NCI-H1694 (cell line): ENCODE results near the gene GSTO1.
"Not testable (repeated sequence)": the region's sequence is repeated elsewhere in the genome, so short reads cannot be mapped to it uniquely, and the experiment has no call there.

ENCODE experiments used
- DNase-seq: peaks from one replicate; lab custom pipeline; 2025; lab: John Stamatoyannopoulos, UW

The GSTO1 gene

DNA sequence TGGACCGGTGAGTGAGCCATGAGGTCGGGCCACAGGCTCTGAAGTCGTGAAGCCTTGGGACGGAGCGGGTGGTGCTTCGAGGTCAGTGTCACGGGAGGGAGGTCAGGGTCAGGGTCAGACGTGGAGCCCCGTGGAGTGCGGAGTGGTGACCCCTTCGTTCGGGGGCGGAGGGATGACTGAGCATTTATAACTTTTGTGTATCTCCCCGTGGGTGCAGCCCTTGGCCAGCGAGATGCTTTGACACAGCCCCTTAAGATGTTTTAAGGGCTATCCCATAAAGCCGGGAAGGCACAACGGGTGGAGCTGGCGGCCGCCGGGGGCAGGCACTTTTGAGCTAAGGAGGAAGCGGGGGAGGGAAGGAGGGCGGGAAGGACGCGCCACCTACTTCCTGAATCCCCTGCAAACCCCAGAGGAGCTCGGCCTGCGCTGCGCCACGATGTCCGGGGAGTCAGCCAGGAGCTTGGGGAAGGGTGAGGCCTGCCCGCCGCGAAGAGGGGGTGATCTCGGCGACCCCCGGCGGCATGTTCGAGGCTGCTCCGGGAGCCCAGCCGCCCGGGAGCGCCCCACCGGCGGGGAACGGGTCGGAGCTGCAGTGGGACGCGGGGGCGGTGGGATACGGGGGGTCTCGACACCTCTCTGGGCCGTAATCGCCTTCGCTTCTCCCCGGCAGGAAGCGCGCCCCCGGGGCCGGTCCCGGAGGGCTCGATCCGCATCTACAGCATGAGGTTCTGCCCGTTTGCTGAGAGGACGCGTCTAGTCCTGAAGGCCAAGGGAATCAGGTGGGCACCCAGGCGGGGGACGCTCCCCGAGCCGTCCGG lies at the start of gene GSTO1:
GSTO1 (plus strand) TSS at position 400 of the 818 bp plus-strand sequence; CDS start at position 437, 37 bp downstream.
- no peak for DNase-seq

DNA sequence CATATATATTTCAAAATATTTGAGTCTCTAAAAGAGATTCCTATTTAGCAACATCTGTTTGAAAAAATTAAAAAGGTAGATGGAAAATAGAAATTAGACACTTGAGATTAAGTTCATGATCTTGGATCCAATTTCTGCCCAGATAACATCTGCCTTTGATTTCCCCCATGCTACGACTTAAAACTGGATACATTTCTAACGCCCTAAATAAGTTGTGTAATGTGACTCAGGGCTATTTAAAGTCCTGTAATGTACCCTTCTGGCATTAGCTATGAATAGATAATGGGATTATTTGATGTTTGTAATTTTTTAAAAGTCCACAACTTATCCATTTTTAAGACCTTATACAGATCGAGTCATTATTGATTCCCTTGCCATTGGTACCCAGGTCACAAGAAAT lies 46.0 kb upstream of the GSTO1 start:
- DNase-seq = no peak

DNA sequence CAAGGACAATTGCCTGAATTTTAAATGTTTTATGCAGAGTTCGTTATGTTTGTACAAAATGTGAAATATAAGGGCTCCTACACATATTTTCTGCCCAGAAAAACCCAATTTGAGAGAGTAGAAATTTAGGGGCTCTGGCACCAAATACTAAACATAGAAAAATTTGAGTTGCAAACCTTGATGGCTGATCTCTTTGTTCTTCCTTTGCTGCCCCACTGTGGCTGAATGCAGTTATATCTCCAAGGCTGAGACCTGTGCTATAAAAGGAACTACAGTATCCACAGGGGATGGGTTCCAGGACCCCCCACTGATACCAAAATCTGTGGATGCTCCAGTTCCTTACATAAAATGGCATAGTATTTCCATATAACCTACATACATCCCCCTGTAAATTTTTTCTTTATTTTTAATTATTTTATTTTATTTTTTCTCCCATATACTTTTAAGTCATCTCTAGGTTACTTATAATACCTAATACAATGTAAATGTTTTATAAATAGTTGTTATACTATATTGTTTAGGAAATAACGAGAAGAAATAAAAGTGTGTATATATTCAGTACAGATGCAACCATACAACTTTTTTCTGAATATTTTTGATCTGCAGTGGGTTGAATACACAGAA lies 45.0 kb upstream of the GSTO1 start:
- DNase-seq = peak; percentile 43

DNA sequence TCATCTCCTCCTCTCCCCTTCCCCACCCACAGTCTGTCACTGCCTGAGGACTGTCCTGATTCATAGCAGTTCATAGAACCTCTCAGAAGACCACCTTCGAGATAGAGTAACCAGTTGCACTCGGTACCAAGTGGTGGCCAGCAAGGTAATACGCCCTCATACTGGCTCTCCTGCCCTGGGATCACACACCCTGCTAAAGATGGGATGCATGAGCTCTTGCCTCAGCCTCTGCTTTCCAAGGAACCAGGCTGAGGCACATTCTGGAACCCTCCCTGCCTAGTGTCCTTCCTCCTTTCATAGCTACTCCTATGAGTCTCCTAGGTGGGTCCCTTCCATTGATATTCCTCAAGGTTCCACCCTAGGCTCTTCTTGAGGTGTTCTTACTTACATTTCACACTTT lies 38.1 kb upstream of the GSTO1 start:
- no peak for DNase-seq

DNA sequence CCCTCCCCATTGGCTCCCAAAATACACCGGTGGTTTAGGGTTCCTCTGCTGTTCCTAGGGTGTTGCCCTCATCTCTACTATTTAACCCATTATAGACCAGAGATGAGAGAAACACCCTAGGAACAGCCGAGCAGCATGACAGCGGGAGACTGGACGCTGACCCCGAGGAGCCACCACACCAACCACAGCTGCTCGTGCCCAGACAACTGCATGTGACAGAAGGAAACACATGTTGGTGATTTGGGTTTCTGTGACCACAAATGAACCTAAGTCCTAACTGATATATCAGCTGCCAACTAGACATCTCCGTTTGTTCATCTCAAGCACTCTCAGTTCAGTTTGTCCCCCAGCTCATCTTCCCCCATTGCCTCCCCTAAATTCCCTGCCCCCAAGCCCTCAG lies 35.9 kb upstream of the GSTO1 start:
- DNase-seq = no peak

DNA sequence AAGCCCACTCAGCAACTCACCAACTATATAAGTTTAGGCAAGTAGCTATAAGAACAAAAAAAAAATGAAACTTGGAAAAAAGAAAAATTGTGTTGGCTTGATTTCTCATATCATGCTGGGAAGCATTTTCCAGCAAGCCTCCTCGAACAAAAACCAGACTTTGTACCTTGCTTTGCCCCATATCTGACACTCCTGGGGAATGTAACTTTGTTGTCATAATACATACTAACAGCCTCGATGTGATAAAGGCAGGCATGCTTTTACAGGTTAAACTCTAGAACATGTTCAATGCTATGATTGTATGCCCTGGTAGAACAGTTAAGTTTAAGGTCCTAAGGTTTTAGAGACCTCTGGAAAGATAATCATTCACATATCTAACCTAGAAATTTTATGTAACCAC lies 34.2 kb upstream of the GSTO1 start:
- no peak for DNase-seq

DNA sequence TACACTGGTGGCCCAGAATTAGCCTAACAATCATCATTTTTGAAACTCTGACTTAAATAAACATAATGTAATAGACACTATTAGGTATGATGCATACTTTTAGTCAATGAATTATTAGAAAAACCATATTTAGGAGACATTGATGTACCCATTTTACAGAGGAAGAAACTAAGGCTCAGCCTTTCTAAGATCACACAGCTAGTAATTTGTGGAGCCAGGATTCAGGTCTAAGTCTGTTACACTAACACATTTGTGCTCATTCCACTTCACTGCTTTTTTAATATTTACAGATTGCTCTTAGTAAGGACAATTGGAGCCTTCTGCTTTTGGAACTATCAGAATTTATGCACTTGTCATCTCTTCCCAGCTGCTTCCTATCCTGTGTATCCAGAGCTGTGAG lies 31.4 kb upstream of the GSTO1 start:
- DNase-seq = no peak

DNA sequence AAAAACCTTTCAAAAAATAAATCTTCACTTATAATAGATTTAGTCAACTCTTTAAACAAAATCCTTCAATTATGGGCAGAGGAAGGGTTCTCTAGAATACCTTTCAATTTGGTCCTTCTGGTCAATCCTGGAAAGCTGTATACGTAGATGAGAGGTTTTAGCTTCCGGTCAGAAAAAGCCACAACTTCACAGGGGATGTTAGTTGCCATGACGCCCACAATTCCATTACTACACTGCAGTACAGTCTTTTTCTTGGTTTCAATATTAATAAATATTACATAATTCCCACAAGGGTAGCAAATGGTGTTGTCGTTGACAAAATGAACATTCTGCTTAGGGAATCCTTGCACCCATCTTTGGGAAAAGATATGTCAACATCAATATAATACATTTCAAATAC lies 24.2 kb upstream of the GSTO1 start:
- DNase-seq = no peak

DNA sequence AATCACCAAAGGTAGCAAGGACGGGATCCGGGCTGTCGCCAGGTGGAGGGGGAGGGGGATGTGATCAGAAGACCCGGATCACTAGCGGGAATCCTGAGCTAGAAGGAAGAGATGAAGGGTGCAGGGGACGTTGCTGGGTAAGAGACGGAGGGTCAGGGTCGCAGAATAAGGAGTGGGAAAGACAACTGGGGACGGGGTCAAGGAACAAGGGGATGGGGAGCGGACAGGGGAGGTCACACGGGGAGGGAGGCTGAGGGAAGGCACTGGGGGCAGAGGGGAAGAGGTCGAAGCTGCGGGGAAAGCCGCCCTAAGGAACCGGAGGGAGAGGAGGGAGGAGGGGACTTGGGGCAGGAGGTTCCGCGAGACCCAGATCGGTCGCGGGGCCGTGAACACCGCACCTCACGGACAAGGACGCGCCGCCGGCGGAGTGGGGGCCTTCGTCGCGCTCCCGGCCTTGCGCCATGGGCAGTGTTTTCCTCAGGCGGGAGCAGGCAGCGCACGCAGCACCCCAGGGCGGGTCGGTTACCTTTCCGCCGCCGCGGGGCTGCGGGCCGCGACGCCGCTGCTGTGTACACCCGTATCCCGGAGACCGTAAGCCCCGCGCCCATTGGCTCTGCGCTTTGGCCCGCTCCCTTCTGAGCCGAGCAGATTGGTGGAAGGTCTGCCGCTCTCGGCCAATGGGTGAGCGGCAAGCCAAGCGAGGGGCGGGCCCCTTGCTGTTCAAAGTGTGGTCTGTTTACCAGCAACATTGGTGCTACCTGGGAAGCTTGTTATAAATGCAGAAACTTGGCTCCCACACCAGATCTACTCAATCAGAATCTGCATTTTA lies 22.7 kb upstream of the GSTO1 start, which contains the start of gene CFAP43:
CFAP43 (minus strand) TSS at position 581 of the 829 bp plus-strand sequence; CDS start at position 463, 118 bp downstream.
- DNase-seq = peak; percentile 84

DNA sequence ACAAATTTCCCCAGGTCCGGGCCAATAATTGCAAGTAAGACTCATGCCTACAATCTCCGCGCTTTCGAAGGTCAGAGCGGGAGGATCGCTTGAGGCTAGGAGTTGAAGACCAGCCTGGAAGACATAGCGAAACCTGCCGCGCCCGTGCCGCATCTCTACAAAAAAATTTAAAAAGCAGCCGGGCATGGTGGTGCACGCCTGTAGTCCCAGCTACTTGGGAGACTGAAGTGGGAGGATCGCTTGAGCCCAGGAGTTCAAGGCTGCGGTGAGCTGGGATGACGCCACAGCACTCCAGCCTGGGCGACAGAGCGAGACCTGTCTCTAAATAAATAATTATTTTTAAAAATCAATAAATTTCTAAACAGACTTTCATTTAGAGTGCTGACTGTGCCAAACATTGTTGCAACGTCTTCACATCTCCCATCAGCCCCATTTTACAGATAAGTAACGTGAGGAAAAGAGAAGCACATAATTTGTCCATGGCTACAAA lies 22.0 kb upstream of the GSTO1 start:
- DNase-seq = no peak

DNA sequence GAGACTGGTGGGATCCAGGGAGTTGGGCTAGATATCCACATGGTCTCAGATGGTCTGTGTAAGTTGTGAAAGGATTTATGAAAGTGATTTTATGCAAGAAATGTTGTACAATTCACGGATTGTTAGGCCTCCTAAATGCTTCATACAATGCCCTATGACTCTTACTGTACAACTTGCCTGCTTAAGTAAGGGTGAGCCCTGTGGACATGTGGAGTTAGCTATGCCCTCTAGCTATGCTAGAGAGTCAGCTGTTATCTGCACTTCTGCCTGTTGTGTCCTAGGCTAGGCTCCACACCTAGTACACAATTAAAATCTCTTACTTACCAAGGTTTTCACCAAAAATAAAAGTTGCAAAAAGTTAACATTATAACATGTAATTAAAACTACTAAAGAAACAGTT lies 20.9 kb upstream of the GSTO1 start:
- no peak for DNase-seq

DNA sequence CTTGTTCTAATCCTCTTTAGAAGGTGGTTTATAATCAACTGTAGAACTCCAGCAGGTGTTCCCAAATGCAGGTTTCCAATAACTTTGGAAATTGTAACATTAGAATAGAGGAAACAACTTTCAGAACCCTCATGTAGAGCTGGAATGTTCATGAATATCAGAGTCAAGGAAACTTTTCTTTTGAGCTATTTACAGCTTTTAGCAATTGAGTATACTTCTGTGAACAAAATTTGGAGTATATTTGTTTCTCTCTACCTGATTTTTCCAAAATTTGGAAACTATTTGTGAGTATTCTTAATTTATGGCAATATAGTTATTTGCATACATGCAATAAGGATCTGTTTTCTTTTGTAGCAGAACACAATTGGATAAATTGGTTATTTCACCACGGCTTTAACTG lies 19.8 kb upstream of the GSTO1 start:
- DNase-seq = no peak

DNA sequence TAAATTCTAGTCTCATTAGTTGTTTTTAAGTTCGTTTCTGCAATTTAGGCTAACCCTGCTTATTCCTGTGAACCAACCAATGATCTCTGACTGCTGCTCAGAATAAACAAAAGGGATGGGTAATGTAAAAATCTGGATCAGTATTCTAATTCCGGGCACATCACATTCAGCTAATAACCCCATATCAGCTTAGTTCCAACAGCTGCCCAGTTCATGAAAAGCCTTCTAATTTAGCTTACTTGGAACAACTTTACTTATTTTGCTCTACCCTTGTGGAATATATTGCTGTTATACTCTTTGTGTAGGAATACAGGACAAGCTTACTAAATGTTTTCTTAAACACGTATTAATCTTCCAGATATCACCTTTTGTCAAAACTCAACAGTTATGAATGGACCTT lies 18.9 kb upstream of the GSTO1 start:
- DNase-seq = no peak

DNA sequence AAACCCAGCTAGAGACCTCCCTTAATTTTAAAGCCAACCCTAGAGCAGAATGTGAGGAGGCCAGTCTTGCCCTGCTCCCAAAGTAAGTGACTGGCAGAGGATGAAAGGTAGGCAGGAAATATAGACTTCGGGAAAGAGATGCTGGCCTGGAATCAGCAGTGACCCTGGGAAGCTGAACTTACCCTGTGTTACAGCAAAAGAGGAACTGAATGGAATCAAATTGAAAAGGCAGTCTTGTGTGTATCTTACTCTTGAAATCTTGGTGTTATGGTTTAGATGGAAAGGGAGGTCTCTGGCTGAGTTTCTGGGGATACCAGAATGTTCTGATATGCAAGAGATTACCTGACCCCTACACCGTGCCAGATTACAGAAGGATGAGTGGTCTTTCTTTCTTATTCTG lies 14.6 kb upstream of the GSTO1 start:
- no peak for DNase-seq

DNA sequence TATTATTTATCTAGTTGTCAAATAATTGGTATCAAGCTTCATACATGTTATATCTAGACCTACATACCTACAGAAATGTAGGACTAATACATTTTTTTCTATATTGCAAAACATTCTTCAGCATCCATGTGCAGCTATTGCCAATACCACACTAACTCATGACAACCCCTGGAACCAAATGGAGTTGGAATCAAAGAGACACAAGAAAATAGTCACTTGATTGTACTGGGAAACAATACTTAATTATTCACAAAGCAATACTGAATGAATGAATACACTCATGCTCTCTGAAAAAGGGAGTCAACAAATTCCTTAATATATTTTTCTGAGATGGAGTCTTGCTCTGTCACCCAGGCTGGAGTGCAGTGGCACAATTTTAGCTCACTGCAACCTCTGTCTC lies 12.1 kb upstream of the GSTO1 start:
- DNase-seq = no peak

DNA sequence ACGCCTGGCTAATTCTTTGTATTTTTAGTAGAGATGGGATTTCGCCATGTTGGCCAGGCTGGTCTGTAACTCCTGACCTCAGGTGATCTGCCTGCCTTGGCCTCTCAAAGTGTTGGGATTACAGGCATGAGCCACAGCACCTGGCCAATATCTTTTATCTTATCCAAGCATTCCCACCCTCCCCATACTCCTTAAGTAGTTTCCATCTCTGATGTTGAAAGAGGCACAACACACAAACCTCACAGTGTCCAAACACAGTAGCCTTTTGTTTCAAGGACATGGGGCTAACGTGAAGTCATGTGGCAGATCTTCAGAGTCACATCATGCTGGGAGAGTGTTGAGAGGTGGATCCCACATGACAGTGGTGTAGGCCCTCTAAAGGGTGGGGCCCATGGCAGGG lies 11.7 kb upstream of the GSTO1 start:
- DNase-seq = not testable (repeated sequence)

DNA sequence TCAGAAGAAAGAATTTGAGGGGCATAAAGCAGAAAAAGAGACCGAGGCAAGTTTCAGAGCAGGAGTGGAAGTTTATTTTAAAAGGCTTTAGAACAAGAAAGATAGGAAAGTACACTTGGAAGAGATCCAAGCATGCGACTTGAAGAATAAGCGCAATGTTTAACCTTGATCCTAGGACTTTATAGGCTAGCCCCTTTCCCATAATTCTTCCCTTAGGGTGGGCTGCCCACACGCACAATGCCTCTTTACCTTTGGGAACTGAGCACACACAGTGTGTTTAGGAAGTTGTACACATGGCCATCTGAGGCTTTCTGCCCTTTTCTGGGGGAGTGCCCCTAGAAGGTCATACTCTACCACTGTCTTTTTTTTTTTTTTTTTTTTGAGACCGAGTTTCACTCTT lies 11.2 kb upstream of the GSTO1 start:
- no peak for DNase-seq

DNA sequence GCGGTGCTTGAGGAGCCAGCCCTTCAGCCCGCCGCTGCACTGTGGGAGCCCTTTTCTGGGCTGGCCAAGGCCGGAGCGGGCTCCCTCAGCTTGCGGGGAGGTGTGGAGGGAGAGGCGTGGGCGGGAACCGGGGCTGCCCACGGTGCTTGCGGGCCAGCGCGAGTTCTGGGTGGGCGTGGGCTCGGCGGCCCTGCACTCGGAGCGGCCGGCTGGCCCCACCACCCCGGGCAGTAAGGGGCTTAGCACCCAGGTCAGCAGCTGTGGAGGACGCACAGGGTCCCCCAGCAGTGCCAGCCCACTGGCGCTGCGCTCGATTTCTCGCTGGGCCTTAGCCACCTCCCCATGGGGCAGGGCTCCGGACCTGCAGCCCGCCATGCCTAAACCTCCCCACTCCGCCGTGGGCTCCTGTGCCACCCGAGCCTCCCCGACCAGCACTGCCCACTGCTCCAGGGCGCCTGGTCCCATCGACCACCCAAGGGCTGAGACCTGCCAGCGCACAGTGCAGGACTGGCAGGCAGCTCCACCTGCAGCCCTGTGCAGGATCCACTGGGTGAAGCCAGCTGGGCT lies 9.5 kb upstream of the GSTO1 start:
- DNase-seq = no peak

DNA sequence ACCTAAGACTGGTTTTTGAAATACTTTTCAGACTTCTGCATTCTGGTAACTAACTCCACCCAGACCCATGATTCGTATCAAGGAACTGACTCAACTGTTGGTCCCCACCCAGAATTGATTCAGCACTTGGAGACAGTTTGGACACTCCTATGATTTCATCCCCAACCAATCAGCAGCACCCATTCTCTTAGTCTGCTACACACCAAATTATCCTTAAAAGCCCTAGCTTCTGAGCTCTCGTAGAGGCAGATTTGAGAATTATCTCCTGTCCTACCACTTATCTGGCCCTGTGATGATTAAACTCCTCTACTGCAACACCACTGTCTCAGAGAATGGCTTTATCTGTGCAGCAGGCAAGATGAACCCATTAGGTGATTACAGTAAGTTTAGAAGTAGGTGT lies 7.7 kb upstream of the GSTO1 start:
- DNase-seq = no peak

DNA sequence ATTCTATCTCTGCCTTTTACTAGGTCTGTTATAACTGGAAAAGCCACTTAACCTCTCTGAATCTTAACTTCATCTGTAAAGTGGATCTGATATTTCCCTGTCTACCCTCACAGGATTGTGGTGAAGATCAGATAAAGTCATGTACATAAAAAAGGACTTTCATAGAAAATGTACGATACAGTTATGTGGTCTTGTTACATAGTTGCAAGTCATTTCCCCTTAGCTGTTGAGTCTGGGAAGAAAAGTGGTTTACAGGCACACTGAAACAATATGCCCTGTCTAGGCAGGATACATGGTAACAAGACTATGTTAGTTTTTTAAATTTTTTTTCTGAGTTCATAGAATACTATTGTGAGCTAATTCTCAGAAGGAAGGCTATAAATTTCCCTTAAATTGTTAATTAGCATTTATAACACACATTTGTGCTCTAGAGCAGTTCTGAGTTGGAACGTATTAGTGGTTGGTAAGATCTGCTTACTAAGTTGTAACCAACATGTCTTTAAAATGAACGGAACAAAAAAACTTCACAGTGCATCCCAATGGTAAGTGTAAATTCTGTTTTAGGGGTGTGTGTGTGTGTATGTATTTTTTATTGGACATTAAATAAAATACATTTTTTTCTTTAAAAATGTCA lies 7.1 kb upstream of the GSTO1 start:
- no peak for DNase-seq

DNA sequence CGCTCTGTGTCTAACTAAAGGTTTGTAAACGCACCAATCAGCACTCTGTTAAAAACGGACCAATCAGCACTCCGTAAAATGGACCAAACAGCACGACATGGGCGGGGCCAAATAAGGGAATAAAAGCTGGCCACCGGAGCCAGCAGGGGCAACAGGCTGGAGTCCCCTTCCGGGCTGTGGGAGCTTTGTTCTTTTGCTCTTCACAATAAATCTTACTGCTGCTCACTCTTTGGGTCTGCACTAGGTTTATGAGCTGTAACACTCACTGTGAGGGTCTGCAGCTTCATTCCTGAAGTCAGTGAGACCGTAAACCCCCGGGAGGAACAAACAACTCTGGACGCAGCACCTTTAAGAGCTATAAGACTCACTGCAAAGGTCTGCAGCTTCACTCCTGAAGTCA lies 5.8 kb upstream of the GSTO1 start:
- DNase-seq = not testable (repeated sequence)

DNA sequence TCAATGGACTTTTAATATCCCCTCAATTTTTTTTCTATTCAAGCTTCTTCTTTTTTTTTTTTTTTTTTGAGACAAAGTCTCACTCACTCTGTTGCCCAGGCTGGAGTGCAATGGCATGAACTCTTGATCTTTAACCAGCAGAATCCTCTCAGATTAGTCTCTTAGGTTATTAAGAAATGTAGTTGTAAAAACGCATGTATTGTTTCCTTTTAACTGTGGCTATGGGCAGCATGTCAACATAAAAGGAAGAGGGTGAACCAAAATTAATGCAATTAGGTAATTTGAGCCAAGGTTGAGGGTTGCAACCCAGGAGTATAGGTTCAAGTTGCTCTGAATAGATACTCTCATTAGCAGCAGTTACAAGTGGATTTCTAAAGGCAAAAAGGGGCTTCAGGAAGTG lies 4.3 kb upstream of the GSTO1 start:
- DNase-seq = no peak
